Sciatic nerve (tissue), 2 donors: ENCODE data around the gene PTP4A1. TPM values are rescaled to one million over a fixed set of nuclear protein-coding genes. Genes with fewer than 3 reads are reported as not detected.

ENCODE experiments used
- ATAC-seq: fragments of 200-7000 bp; cut with Tn5 transposase; one replicate; pipeline ENCODE4 v1.9.1; 2020; ENCODE audit warnings: mild to moderate bottlenecking, moderate library complexity
- DNase-seq: peaks from one replicate; pipeline ENCODE4 v3.0.0-alpha.2; 2020; ENCODE audit warnings: low spot score
- intact Hi-C: fragments of 100-400 bp; cut with DNase I; formaldehyde crosslinking; loops from one replicate; pipeline ENCODE4 v1.14.2; 2022
- total RNA-seq: library from RNA; stranded (reverse); fragmentation: NEBNext Ultra II Directional; extraction: Animal tissue kit (Norgen Biotek cat#: 25700); gene quantifications from one replicate; pipeline ENCODE4 v1.2.1, GENCODE V29; 2021
- donor health status: DM: no; HTN: no; CAD: no.
- donor health status: DM: no; HTN: no; CAD: no.

PTP4A1 gene
- total RNA-seq, 1 donor from 2014 or later, result 39.1 TPM

DNA sequence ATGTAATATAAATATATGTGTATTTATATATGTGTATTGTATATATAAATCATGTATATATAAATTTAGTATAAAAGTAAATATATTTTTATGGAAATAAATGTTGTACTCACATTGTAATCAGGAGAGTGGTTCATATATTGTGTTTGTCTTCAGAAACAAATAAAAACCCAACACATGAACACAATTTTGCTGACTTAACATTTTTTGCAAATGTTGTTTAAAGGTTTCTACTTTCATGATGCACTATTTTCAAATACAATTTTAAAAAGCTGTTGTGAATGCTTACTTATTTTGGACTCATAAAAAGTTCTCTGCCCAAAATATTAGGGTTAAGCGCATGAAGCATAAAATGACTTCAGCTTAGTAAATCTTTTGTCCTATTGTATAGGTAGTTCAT is 39.3 kb downstream of the PTP4A1 start:
- ATAC-seq, result no peak
- intact Hi-C loops, result no loop called here
- no peak for DNase-seq

DNA sequence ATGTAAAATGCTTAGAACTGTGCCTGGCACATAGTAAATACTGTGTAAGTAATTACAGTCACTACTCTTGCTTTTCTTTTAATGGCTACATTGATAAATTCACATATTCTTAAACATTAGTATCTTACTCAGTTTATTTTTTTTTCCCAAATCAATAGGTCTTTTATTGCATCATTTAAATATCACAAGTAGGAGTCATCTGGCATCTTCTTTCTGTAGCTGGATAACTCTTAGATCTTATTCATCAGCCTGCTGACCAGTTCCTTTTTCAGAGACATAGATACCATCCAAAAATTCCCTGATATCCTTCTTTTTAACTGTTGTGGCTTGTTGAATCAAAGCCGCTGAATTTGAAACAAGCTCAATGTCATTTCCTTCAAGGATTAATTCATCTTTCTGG is 43.3 kb downstream of the PTP4A1 start:
- intact Hi-C loops, result no loop called here
- DNase-seq (no peak), ATAC-seq (no peak)

Other genes starting within 250 kb of the PTP4A1 start
- 88.5 TPM for gene PHF3, start 63.3 kb downstream of the PTP4A1 start, total RNA-seq